ENCODE results near the gene C1orf56. TPM values are rescaled to one million over a fixed set of nuclear protein-coding genes. Genes with fewer than 3 reads are reported as not detected.
"Not testable (repeated sequence)": the region's sequence is repeated elsewhere in the genome, so short reads cannot be mapped to it uniquely, and the experiment has no call there.

Gene C1orf56
- total RNA-seq, 1 donor from 2014 or later: 1.4 TPM

GRCh38 chr1:151062741-151063371 lies 15.3 kb downstream of the C1orf56 start:
- peak; percentile 48 for DNase-seq

GRCh38 chr1:151065089-151065645 lies 17.6 kb downstream of the C1orf56 start:
- no peak for DNase-seq

GRCh38 chr1:151067185-151067584 lies 19.6 kb downstream of the C1orf56 start:
- no peak for DNase-seq

- no peak for DNase-seq
Observed at GRCh38 chr1:151069103-151069486, 21.5 kb downstream of the C1orf56 start.

GRCh38 chr1:151070474-151071276 lies 23.1 kb downstream of the C1orf56 start, which contains the start of gene GABPB2:
GABPB2 (plus strand) TSS chr1:151070761; CDS start chr1:151088190, 17,429 bp downstream.
- DNase-seq: peak; percentile 98

- DNase-seq: no peak
Observed at GRCh38 chr1:151072224-151072623, 24.7 kb downstream of the C1orf56 start.

- no peak for DNase-seq
Observed at GRCh38 chr1:151085953-151086559, 38.5 kb downstream of the C1orf56 start.

- DNase-seq: not testable (repeated sequence)
Observed at GRCh38 chr1:151097426-151097825, 49.9 kb downstream of the C1orf56 start.

GRCh38 chr1:151098126-151098525 lies 50.6 kb downstream of the C1orf56 start:
- DNase-seq: no peak

Other genes with a start within 250 kb of the C1orf56 start
- gene CTSK, start 239.5 kb upstream of the C1orf56 start, total RNA-seq: 0.68 and 0.84 TPM in 2 replicates
- gene ARNT, start 171.2 kb upstream of the C1orf56 start, total RNA-seq: 30.5 and 41.6 TPM in 2 replicates
- gene CTXND2, start 160.6 kb upstream of the C1orf56 start, total RNA-seq: not detected in 2 replicates
- gene SETDB1, start 121.4 kb upstream of the C1orf56 start, total RNA-seq: 38.1 and 45.3 TPM in 2 replicates
- gene CERS2, start 72.9 kb upstream of the C1orf56 start, total RNA-seq: 71.6 and 96.6 TPM in 2 replicates
- gene ANXA9, start 65.5 kb upstream of the C1orf56 start, total RNA-seq: not detected in 2 replicates
- 10.0 and 15.0 TPM in 2 replicates for gene MINDY1, start 40.8 kb upstream of the C1orf56 start, total RNA-seq
- 6.0 and 8.7 TPM in 2 replicates for gene PRUNE1, start 39.3 kb upstream of the C1orf56 start, total RNA-seq
- gene BNIPL, start 11.2 kb upstream of the C1orf56 start, total RNA-seq: 0.17 and 0.33 TPM in 2 replicates
- gene CDC42SE1, start 11.9 kb downstream of the C1orf56 start, total RNA-seq: 63.1 and 78.6 TPM in 2 replicates
- gene MLLT11, start 12.6 kb downstream of the C1orf56 start, total RNA-seq: 1.2 and 3.6 TPM in 2 replicates
- 6.3 and 10.7 TPM in 2 replicates for gene GABPB2, start 23.0 kb downstream of the C1orf56 start, total RNA-seq
- gene SEMA6C, start 98.9 kb downstream of the C1orf56 start, total RNA-seq: 21.3 and 33.4 TPM in 2 replicates
- 0.14 TPM in 1 of 2 replicates, not detected in the other for gene TNFAIP8L2, start 108.9 kb downstream of the C1orf56 start, total RNA-seq
- 3.3 and 5.3 TPM in 2 replicates for gene LYSMD1, start 118.2 kb downstream of the C1orf56 start, total RNA-seq
- gene SCNM1, start 118.4 kb downstream of the C1orf56 start, total RNA-seq: 21.1 and 23.8 TPM in 2 replicates
- gene TMOD4, start 128.2 kb downstream of the C1orf56 start, total RNA-seq: 0.56 TPM in 1 of 2 replicates, not detected in the other
- 46.8 and 64.3 TPM in 2 replicates for gene VPS72, start 142.4 kb downstream of the C1orf56 start, total RNA-seq
- 44.4 and 57.6 TPM in 2 replicates for gene PIP5K1A, start 150.8 kb downstream of the C1orf56 start, total RNA-seq
- gene PSMD4, start 207.0 kb downstream of the C1orf56 start, total RNA-seq: 231 and 242 TPM in 2 replicates
- 12.6 and 16.6 TPM in 2 replicates for gene ZNF687, start 234.5 kb downstream of the C1orf56 start, total RNA-seq

Data from dermis blood vessel endothelial cell (primary cell).